SK-N-DZ (cell line): ENCODE results near the gene NF1.
"Not testable (repeated sequence)": the region's sequence is repeated elsewhere in the genome, so short reads cannot be mapped to it uniquely, and the experiment has no call there.

ENCODE experiments used
- DNase-seq: peaks from one replicate; pipeline ENCODE4 v3.0.0-alpha.2; 2015; ENCODE audit warnings: low spot score

Gene NF1

GRCh38 chr17:31383488-31383887, 288.7 kb downstream of the NF1 start:
- not testable (repeated sequence) for DNase-seq

GRCh38 chr17:31385428-31386285, 290.9 kb downstream of the NF1 start:
- no peak for DNase-seq

- DNase-seq, result no peak
Measured at GRCh38 chr17:31386542-31387075, 291.8 kb downstream of the NF1 start.

- no peak for DNase-seq
Measured at GRCh38 chr17:31387438-31387837, 292.7 kb downstream of the NF1 start.

GRCh38 chr17:31388351-31388750, 293.6 kb downstream of the NF1 start:
- DNase-seq, result no peak

GRCh38 chr17:31388770-31389656, 294.2 kb downstream of the NF1 start:
- DNase-seq, result peak; percentile 63

GRCh38 chr17:31389657-31390381, 295.0 kb downstream of the NF1 start:
- no peak for DNase-seq

- DNase-seq, result no peak
Measured at GRCh38 chr17:31390426-31390747, 295.6 kb downstream of the NF1 start.

- DNase-seq, result peak; percentile 51
Measured at GRCh38 chr17:31390748-31391495, 296.1 kb downstream of the NF1 start.

- DNase-seq, result no peak
Measured at GRCh38 chr17:31391496-31391949, 296.7 kb downstream of the NF1 start, which contains the start of gene RAB11FIP4. TSS of gene RAB11FIP4 (plus strand) at chr17:31391675. CDS start at chr17:31391853, 178 bp downstream.

GRCh38 chr17:31392002-31392855, 297.5 kb downstream of the NF1 start:
- DNase-seq, result peak; percentile 51

- DNase-seq, result no peak
Measured at GRCh38 chr17:31392856-31393748, 298.3 kb downstream of the NF1 start.

GRCh38 chr17:31393749-31394146, 299.0 kb downstream of the NF1 start:
- no peak for DNase-seq

- no peak for DNase-seq
Measured at GRCh38 chr17:31394544-31394943, 299.8 kb downstream of the NF1 start.

- DNase-seq, result no peak
Measured at GRCh38 chr17:31397256-31397939, 302.6 kb downstream of the NF1 start.

GRCh38 chr17:31398381-31399311, 303.9 kb downstream of the NF1 start:
- DNase-seq, result no peak

- DNase-seq, result no peak
Measured at GRCh38 chr17:31400481-31400950, 305.7 kb downstream of the NF1 start.
